HCT116 (cell line): ENCODE data around the gene CENPM. TPM values are rescaled to one million over a fixed set of nuclear protein-coding genes. Genes with fewer than 3 reads are reported as not detected.
A peak's percentile ranks its signal among the peaks of the same experiment; 100 is the strongest.

Source experiments
- ATAC-seq: fragments of 200-7000 bp; cut with Tn5 transposase; 2 replicates; pipeline ENCODE4 v1.9.1; 2020; ENCODE audit warnings: mild to moderate bottlenecking, moderate library complexity
- BruUV-seq: library from RNA; stranded (reverse); fragments of 400-500 nt; replicated peaks from 2 replicates; lab custom pipeline; 2021; lab: Mats Ljungman, UMichigan
- CTCF ChIA-PET: fragments of 300-600 bp; sonication (Branson Sonifier 250); formaldehyde crosslinking; loops from one replicate; lab custom pipeline; 2021; ENCODE audit warnings: antibody characterized with exemption; lab: Charles Lee
- POLR2A ChIA-PET: fragments of 300-600, 350-600 bp; sonication (Branson Sonifier 250); formaldehyde crosslinking; loops from one replicate; lab custom pipeline; 2021; ENCODE audit warnings: antibody characterized with exemption; lab: Charles Lee
- RAD21 ChIA-PET, 2 experiments: fragments of 300-600 bp; sonication (Branson Sonifier 250); formaldehyde crosslinking; loops; one replicate each; lab custom pipeline; 2023; ENCODE audit warnings: low total read pairs in 2 of 2; ENCODE audit not compliant: uncharacterized antibody in 2 of 2, unreplicated experiment in 2 of 2, low non-redundant PET in 1 of 2; lab: Charles Lee
- DNase-seq: peaks from one replicate; pipeline ENCODE4 v3.0.0-alpha.2; 2010; ENCODE audit warnings: low read depth, low spot score
- H2AFZ ChIP-seq: fragments of 200-600 bp; shearing (Covaris generic), sonication (generic); 2 replicates; pipeline ENCODE4 v1.6.1; 2017; ENCODE audit warnings: low read depth, mixed run types, mixed read lengths, antibody characterized with exemption, low read length; ENCODE audit not compliant: poor library complexity, severe bottlenecking
- H3K27ac ChIP-seq: 2 replicates; pipeline ENCODE4 v1.5.1; 2012; ENCODE audit warnings: low read depth, low read length
- H3K27me3 ChIP-seq: fragments of 200-600 bp; sonication (generic); 2 replicates; pipeline ENCODE4 v1.6.1; 2016; ENCODE audit warnings: mixed run types, low read length, mixed read lengths; ENCODE audit not compliant: insufficient read depth
- H3K36me3 ChIP-seq, 2 experiments: fragments of 200-500 bp in 1 of 2; fragments of 200-600 bp in 1 of 2; sonication (Bioruptor generic) in 1 of 2; sonication (generic) in 1 of 2; 2 replicates each; pipeline versions ENCODE4 v1.5.1 to v1.6.1; 2014 to 2016; ENCODE audit warnings: low read length in 2 of 2, inconsistent platforms in 1 of 2, mixed read lengths in 1 of 2, mixed run types in 1 of 2; ENCODE audit not compliant: insufficient read depth in 2 of 2, control insufficient read depth in 1 of 2
- H3K4me1 ChIP-seq, 2 experiments: fragments of 200-600 bp in 1 of 2; sonication (generic) in 1 of 2; 2 replicates each; pipeline versions ENCODE4 v1.5.1 to v1.6.1; 2012 to 2017; ENCODE audit warnings: low read length in 2 of 2, inconsistent platforms in 1 of 2, mild to moderate bottlenecking in 1 of 2, mixed read lengths in 1 of 2, mixed run types in 1 of 2, moderate library complexity in 1 of 2; ENCODE audit not compliant: insufficient read depth in 2 of 2, control insufficient read depth in 1 of 2
- H3K4me2 ChIP-seq: fragments of 200-600 bp; sonication (generic); 2 replicates; pipeline ENCODE4 v1.6.1; 2017; ENCODE audit warnings: mixed run types, low read length, mixed read lengths
- H3K4me3 ChIP-seq, 2 experiments: fragments of 200-600 bp in 1 of 2; sonication (generic) in 1 of 2; replicated peaks in 1 of 2; 2 replicates each; pipeline ENCODE4 v1.5.1; 2011 to 2016; ENCODE audit warnings: low read length in 2 of 2, control low read depth in 1 of 2, low read depth in 1 of 2, mild to moderate bottlenecking in 1 of 2, mixed read lengths in 1 of 2, mixed run types in 1 of 2
- H3K79me2 ChIP-seq: fragments of 200-600 bp; sonication (generic); 2 replicates; pipeline ENCODE4 v1.6.1; 2017; ENCODE audit warnings: mild to moderate bottlenecking, mixed run types, low read length, moderate library complexity, mixed read lengths; ENCODE audit not compliant: insufficient read depth
- H3K9ac ChIP-seq: fragments of 200-600 bp; sonication (generic); 2 replicates; pipeline ENCODE4 v1.6.1; 2016; ENCODE audit warnings: low read length, mixed read lengths
- H3K9me2 ChIP-seq: fragments of 200-600 bp; sonication (generic), shearing (Covaris generic); 2 replicates; pipeline ENCODE4 v1.6.1; 2017; ENCODE audit warnings: mixed run types, mild to moderate bottlenecking, moderate library complexity; ENCODE audit not compliant: insufficient read depth
- H3K9me3 ChIP-seq, 2 experiments: fragments of 200-500 bp in 1 of 2; fragments of 200-600 bp in 1 of 2; sonication (Bioruptor generic) in 1 of 2; sonication (generic) in 1 of 2; 2 replicates each; pipeline ENCODE4 v1.6.1; 2014 to 2017; ENCODE audit warnings: low read length in 2 of 2, mixed read lengths in 2 of 2, inconsistent platforms in 1 of 2, low read depth in 1 of 2, mild to moderate bottlenecking in 1 of 2, mixed run types in 1 of 2, moderate library complexity in 1 of 2; ENCODE audit not compliant: control insufficient read depth in 1 of 2, insufficient read depth in 1 of 2
- H4K20me1 ChIP-seq: fragments of 200-600 bp; sonication (generic), shearing (Covaris generic); 2 replicates; pipeline ENCODE4 v1.6.1; 2017; ENCODE audit warnings: mixed run types, mild to moderate bottlenecking, moderate library complexity; ENCODE audit not compliant: insufficient read depth
- CBX3 ChIP-seq: IDR thresholded peaks from 2 replicates; pipeline ENCODE4 v1.6.1; 2012; ENCODE audit warnings: low read depth
- CEBPB ChIP-seq: IDR thresholded peaks from 2 replicates; pipeline ENCODE4 v1.6.1; 2012; ENCODE audit warnings: low read depth
- CTCF ChIP-seq, 3 experiments: fragments of 200-600 bp in 1 of 3; sonication (generic) in 1 of 3; IDR thresholded peaks in 2 of 3; conservative IDR thresholded peaks in 1 of 3; 2 replicates each; pipeline ENCODE4 v1.5.1; 2012 to 2017; ENCODE audit warnings: low read depth in 2 of 3, low read length in 2 of 3, antibody characterized with exemption in 1 of 3, borderline replicate concordance in 1 of 3, control low read depth in 1 of 3, mild to moderate bottlenecking in 1 of 3, mixed read lengths in 1 of 3, mixed run types in 1 of 3, moderate library complexity in 1 of 3; ENCODE audit not compliant: insufficient read depth in 1 of 3
- JUND ChIP-seq: IDR thresholded peaks from 2 replicates; pipeline ENCODE4 v1.6.1; 2012
- POLR2A ChIP-seq: IDR thresholded peaks from 2 replicates; pipeline ENCODE4 v1.7.0; 2011; ENCODE audit warnings: borderline replicate concordance; ENCODE audit not compliant: insufficient read depth, insufficient read length; ENCODE audit errors: extremely low read depth
- RAD21 ChIP-seq: IDR thresholded peaks from 2 replicates; pipeline ENCODE4 v1.6.1; 2012; ENCODE audit warnings: low read depth, mild to moderate bottlenecking
- SIN3A ChIP-seq: IDR thresholded peaks from 2 replicates; pipeline ENCODE4 v1.6.1; 2012; ENCODE audit warnings: low read depth
- TCF7L2 ChIP-seq: IDR thresholded peaks from 2 replicates; pipeline ENCODE4 v1.7.0; 2011; ENCODE audit warnings: borderline replicate concordance, inconsistent platforms; ENCODE audit not compliant: insufficient read depth, insufficient read length; ENCODE audit errors: extremely low read depth
- ZBTB33 ChIP-seq: IDR thresholded peaks from 2 replicates; pipeline ENCODE4 v1.6.1; 2011; ENCODE audit warnings: mild to moderate bottlenecking, low read length, moderate library complexity; ENCODE audit not compliant: insufficient replicate concordance; ENCODE audit errors: extremely low read depth
- ZNF274 ChIP-seq: fragments of 200-500 bp; sonication (Bioruptor generic); IDR thresholded peaks from 2 replicates; pipeline ENCODE4 v1.6.1; 2014; ENCODE audit warnings: mild to moderate bottlenecking, low read depth, low read length, inconsistent platforms
- intact Hi-C: fragments of 100-400 bp; cut with micrococcal nuclease; formaldehyde crosslinking; loops from 2 replicates; pipeline ENCODE4 v1.10.0; 2022
- total RNA-seq: library from RNA; stranded (reverse); gene quantifications from one replicate; pipeline ENCODE4 v1.2.1, GENCODE V29; 2021; ENCODE audit not compliant: unreplicated experiment

Gene CENPM
- total RNA-seq, 1 experiment from 2014 or later, result 44.7 TPM

- ChIA-PET CTCF (no interaction called here), POLR2A (no interaction called here), RAD21 (no interaction called here)
- Histone ChIP-seq H3K36me3 (peaks cover 5 to 7% of the 10 kb centered on the region in 2 experiments; a peak in 2 of 4 replicates), H2AFZ (no peak overlapping the region), H4K20me1 (no peaks in the 10 kb centered on the region), H3K79me2 (no peaks in the 10 kb centered on the region), H3K9ac (no peak overlapping the region), H3K27ac (no peak overlapping the region), H3K9me3 (no peaks in the 10 kb centered on the region), H3K4me3 (no peak overlapping the region), H3K4me2 (no peak overlapping the region), H3K27me3 (no peaks in the 10 kb centered on the region), H3K9me2 (no peaks in the 10 kb centered on the region), H3K4me1 (no peaks in the 10 kb centered on the region; a peak in 1 of 4 replicates)
- no peak for DNase-seq
- TF ChIP-seq CTCF (IDR thresholded peaks at IDR 0.05 in 2 of 3, conservative IDR thresholded peaks at IDR 0.05 in 1 of 3; ENCODE audit: borderline replicate concordance in 1 of 3, insufficient read depth in 1 of 3, low read depth in 2 of 3, low read length in 2 of 3) (no peak), SIN3A (no peak), JUND (no peak), CEBPB (no peak), ZBTB33 (no peak), ZNF274 (no peak), RAD21 (no peak), TCF7L2 (no peak), POLR2A (no peak), CBX3 (no peak)
- intact Hi-C loops, result no loop called here
- TSS peak; percentile 49 for BruUV-seq
- ATAC-seq, result no peak
Observed at GRCh38 chr22:41906822-41907221, 40.1 kb downstream of the CENPM start.
